ENCODE results near the gene TFAP2D. TPM values are rescaled to one million over a fixed set of nuclear protein-coding genes. Genes with fewer than 3 reads are reported as not detected.

Gene TFAP2D
- total RNA-seq, 4 donors from 2014 or later: not detected

GRCh38 chr6:50712291-50712690 is 1.0 kb upstream of the TFAP2D start:
- Histone ChIP-seq H3K36me3 (no peaks in the 10 kb centered on the region), H3K4me3 (no peak overlapping the region), H3K27me3 (peaks cover 0 to 100% (median 7%) of the 10 kb centered on the region in 4 donors), H3K27ac (no peak overlapping the region), H3K9me3 (no peaks in the 10 kb centered on the region), H3K4me1 (peaks cover 0 to 6% (median 0%) of the 10 kb centered on the region in 3 donors)
- TF ChIP-seq POLR2A (IDR thresholded peaks at IDR 0.05) (no peak), CTCF (IDR thresholded peaks at IDR 0.05) (no peak)
- intact Hi-C loops (cut with DNase I): no loop called here
- no peak for DNase-seq
- WGBS, 2 donors: 0 to 6% methylated on average over 2 of the region's 2 CpGs

GRCh38 chr6:50713977-50714486 is 706 bp downstream of the TFAP2D start:
- H3K9me3 ChIP-seq: no peaks in the 10 kb centered on the region
- H3K4me1 ChIP-seq: no peaks in the 10 kb centered on the region
- H3K27me3 ChIP-seq: peaks cover 0 to 100% (median 6%) of the 10 kb centered on the region in 4 donors
- no peak overlapping the region for H3K4me3 ChIP-seq
- no peaks in the 10 kb centered on the region for H3K36me3 ChIP-seq
- DNase-seq: no peak
- TF ChIP-seq POLR2A (IDR thresholded peaks at IDR 0.05) (no peak), CTCF (IDR thresholded peaks at IDR 0.05) (no peak)
- H3K27ac ChIP-seq: no peak overlapping the region
- intact Hi-C loops (cut with DNase I): no loop called here
- WGBS, 2 donors: 7 to 10% methylated on average over 13 to 26 of the region's 27 CpGs

GRCh38 chr6:50714487-50715379 is 1.4 kb downstream of the TFAP2D start:
- Histone ChIP-seq H3K27ac (no peak overlapping the region), H3K36me3 (no peaks in the 10 kb centered on the region), H3K9me3 (no peaks in the 10 kb centered on the region), H3K4me1 (no peaks in the 10 kb centered on the region), H3K27me3 (peaks cover 0 to 100% (median 6%) of the 10 kb centered on the region in 4 donors), H3K4me3 (no peak overlapping the region)
- intact Hi-C loops (cut with DNase I): no loop called here
- WGBS, 2 donors: 5 to 6% methylated on average over 35 to 48 of the region's 51 CpGs
- no peak for TF ChIP-seq CTCF (IDR thresholded peaks at IDR 0.05)
- no peak for TF ChIP-seq POLR2A (IDR thresholded peaks at IDR 0.05)
- no peak for DNase-seq

- 3 to 4% methylated on average over 14 of the region's 14 CpGs for WGBS, 2 donors
- H3K27me3 ChIP-seq: peaks cover 0 to 98% (median 6%) of the 10 kb centered on the region in 4 donors
- DNase-seq: no peak
Measured at GRCh38 chr6:50716899-50717509, 3.7 kb downstream of the TFAP2D start.

More at GRCh38 chr6:50716899-50717509, 3.7 kb downstream of the TFAP2D start:
- intact Hi-C loops (cut with DNase I): no loop called here
- no peaks in the 10 kb centered on the region for H3K4me1 ChIP-seq
- H3K27ac ChIP-seq: no peak overlapping the region
- no peak overlapping the region for H3K4me3 ChIP-seq
- H3K36me3 ChIP-seq: no peaks in the 10 kb centered on the region
- no peak for TF ChIP-seq CTCF (IDR thresholded peaks at IDR 0.05)
- TF ChIP-seq POLR2A (IDR thresholded peaks at IDR 0.05): no peak
- no peaks in the 10 kb centered on the region for H3K9me3 ChIP-seq
